ENCODE data around the gene LCN1. TPM values are rescaled to one million over a fixed set of nuclear protein-coding genes. Genes with fewer than 3 reads are reported as not detected.

Gene LCN1
- total RNA-seq, 1 experiment from 2014 or later: not detected

DNA sequence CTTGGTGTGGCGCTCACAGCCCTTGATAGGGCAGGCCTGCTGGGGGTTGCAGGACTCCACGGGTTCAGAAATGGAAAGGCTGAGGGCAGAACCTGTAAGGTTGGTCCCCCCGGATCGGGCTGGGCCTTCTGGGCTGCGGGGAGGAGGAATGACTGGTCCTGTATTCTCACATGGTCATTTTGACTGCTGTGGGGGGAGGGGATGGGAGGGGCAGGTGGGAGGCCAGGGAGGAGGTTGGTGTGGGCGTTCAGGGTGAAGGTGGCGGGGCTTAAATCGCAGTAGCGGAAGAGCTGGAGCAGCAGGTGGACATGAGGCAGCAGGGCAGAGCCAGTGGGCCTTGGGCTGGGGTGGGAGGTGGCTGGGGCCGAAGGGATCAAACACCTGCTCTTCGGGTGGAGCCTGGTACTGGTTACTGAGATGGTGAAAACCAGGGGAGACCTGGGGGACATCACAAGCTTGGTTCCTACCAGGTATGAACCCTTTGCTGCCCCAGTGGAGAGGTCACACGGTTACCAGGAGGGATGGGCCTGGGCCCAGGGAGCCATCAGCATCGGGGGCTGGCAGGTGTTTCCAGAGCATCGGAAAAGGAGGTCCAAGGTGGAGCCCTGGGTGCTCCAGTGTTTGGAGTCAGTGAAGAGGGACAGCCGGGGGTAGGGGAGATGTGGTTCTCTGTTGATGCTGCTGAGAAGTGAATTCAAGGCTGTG is 18.9 kb upstream of the LCN1 start:
- Mint-ChIP-seq H3K27me3 (ENCODE audit: low read depth) (peaks cover 10% of the 10 kb centered on the region), H3K4me3 (peak overlapping the region; percentile 91 to 92), H3K36me3 (ENCODE audit: insufficient read depth in 1 of 3, low read depth in 3 of 3) (peaks cover 18 to 39% (median 38%) of the 10 kb centered on the region in 3 experiments; a peak in 6 of 7 replicates), H3K27ac (peak overlapping the region in 1 of 3 experiments; percentile 31; a peak in 1 of 7 replicates), H3K4me1 (peaks cover 7 to 14% of the 10 kb centered on the region in 2 experiments), H3K9me3 (no peaks in the 10 kb centered on the region; a peak in 1 of 5 replicates)
- H2BK15ac ChIP-seq (ENCODE audit: low read depth, low read length): no peak overlapping the region
- H3T11ph ChIP-seq (ENCODE audit: low read length): no peak overlapping the region
- no peaks in the 10 kb centered on the region for H4K20me1 ChIP-seq (ENCODE audit: control insufficient read depth, insufficient read depth, insufficient read length)
- no CpG with 5 or more reads among the region's 15 CpGs for WGBS (ENCODE audit: extremely low coverage, insufficient read length, low lambda C conversion rate)
- no peak overlapping the region for H2BK120ac ChIP-seq (ENCODE audit: low read depth, low read length, poor library complexity, severe bottlenecking)
- H3K4me2 ChIP-seq (ENCODE audit: insufficient read depth, insufficient read length, low read length): peak overlapping the region; percentile 72
- DNase-seq: no peak
- H3K18ac ChIP-seq (ENCODE audit: insufficient read length, low read depth, low read length): no peak overlapping the region
- H2BK12ac ChIP-seq (ENCODE audit: insufficient read length, low read depth, low read length): no peak overlapping the region
- no peak overlapping the region for H3K56ac ChIP-seq (ENCODE audit: insufficient read length, low read depth, low read length)
- no peak overlapping the region for H2AFZ ChIP-seq (ENCODE audit: low read length)
- H3K27ac ChIP-seq (ENCODE audit: insufficient read length, low read depth, low read length): no peak overlapping the region
- peaks cover 16% of the 10 kb centered on the region for H3K23me2 ChIP-seq (ENCODE audit: insufficient read length, low read depth, low read length, poor library complexity, severe bottlenecking)
- no peak overlapping the region for H3K9ac ChIP-seq (ENCODE audit: extremely low read depth, insufficient read length, low read length)
- no peak overlapping the region for H4K91ac ChIP-seq (ENCODE audit: insufficient read length, low read depth, low read length)
- H2BK5ac ChIP-seq (ENCODE audit: insufficient read length, low read length): no peak overlapping the region
- H3K9me3 ChIP-seq (ENCODE audit: control insufficient read depth, low read depth, low read length): no peaks in the 10 kb centered on the region
- H3K23ac ChIP-seq (ENCODE audit: insufficient read length, low read depth, low read length): no peak overlapping the region
- H3K4me1 ChIP-seq (ENCODE audit: insufficient read depth, low read length): no peaks in the 10 kb centered on the region; the same call in 1 of the 2 replicates
- H3K27me3 ChIP-seq (ENCODE audit: insufficient read depth, low read length): no peaks in the 10 kb centered on the region
- no peak overlapping the region for H2BK20ac ChIP-seq (ENCODE audit: low read depth, low read length, poor library complexity, severe bottlenecking)
- no peaks in the 10 kb centered on the region for H3K79me2 ChIP-seq (ENCODE audit: insufficient read depth, low read length)
- no peaks in the 10 kb centered on the region for H3K79me1 ChIP-seq (ENCODE audit: insufficient read depth, low read depth, low read length, poor library complexity, severe bottlenecking)
- H3K4ac ChIP-seq (ENCODE audit: low read depth, low read length): no peak overlapping the region
- H3K14ac ChIP-seq (ENCODE audit: insufficient read depth, low read length): no peak overlapping the region
- TF ChIP-seq, protein P1, sequence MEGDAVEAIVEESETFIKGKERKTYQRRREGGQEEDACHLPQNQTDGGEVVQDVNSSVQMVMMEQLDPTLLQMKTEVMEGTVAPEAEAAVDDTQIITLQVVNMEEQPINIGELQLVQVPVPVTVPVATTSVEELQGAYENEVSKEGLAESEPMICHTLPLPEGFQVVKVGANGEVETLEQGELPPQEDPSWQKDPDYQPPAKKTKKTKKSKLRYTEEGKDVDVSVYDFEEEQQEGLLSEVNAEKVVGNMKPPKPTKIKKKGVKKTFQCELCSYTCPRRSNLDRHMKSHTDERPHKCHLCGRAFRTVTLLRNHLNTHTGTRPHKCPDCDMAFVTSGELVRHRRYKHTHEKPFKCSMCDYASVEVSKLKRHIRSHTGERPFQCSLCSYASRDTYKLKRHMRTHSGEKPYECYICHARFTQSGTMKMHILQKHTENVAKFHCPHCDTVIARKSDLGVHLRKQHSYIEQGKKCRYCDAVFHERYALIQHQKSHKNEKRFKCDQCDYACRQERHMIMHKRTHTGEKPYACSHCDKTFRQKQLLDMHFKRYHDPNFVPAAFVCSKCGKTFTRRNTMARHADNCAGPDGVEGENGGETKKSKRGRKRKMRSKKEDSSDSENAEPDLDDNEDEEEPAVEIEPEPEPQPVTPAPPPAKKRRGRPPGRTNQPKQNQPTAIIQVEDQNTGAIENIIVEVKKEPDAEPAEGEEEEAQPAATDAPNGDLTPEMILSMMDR (conservative IDR thresholded peaks at IDR 0.05): no peak
- H4K8ac ChIP-seq (replicated peaks; ENCODE audit: insufficient read length, low read depth, low read length): no peak overlapping the region
- H4K5ac ChIP-seq (ENCODE audit: insufficient read length, low read depth, low read length): no peak overlapping the region
- no peak overlapping the region for H2AK5ac ChIP-seq (ENCODE audit: insufficient read length, low read length)
